Suppressor macrophage treated with lipopolysaccharide for 1 hour (primary cell): ENCODE results near the gene RAPGEF5.
A peak's percentile ranks its signal among the peaks of the same experiment; 100 is the strongest.

ENCODE experiments used
- DNase-seq, 3 donors: peaks; one replicate each; pipeline ENCODE4 v3.0.0-alpha.2; 2020 to 2022

The RAPGEF5 gene

GRCh38 chr7:22252016-22252415, 104.9 kb downstream of the RAPGEF5 start:
- no peak for DNase-seq

- no peak for DNase-seq
Measured at GRCh38 chr7:22251281-22251680, 105.7 kb downstream of the RAPGEF5 start.

- no peak for DNase-seq
Measured at GRCh38 chr7:22250390-22250789, 106.6 kb downstream of the RAPGEF5 start.

GRCh38 chr7:22248111-22248809, 108.7 kb downstream of the RAPGEF5 start:
- DNase-seq, result no peak

GRCh38 chr7:22241805-22242390, 115.1 kb downstream of the RAPGEF5 start:
- DNase-seq, result no peak

GRCh38 chr7:22240904-22241571, 115.9 kb downstream of the RAPGEF5 start:
- DNase-seq, result no peak

GRCh38 chr7:22238354-22239311, 118.3 kb downstream of the RAPGEF5 start:
- no peak for DNase-seq

GRCh38 chr7:22235134-22235533, 121.8 kb downstream of the RAPGEF5 start:
- no peak for DNase-seq

GRCh38 chr7:22234227-22234626, 122.7 kb downstream of the RAPGEF5 start:
- no peak for DNase-seq

- DNase-seq, result no peak
Measured at GRCh38 chr7:22231806-22232205, 125.1 kb downstream of the RAPGEF5 start.

GRCh38 chr7:22231141-22231540, 125.8 kb downstream of the RAPGEF5 start:
- no peak for DNase-seq

GRCh38 chr7:22230238-22230637, 126.7 kb downstream of the RAPGEF5 start:
- DNase-seq, result no peak

GRCh38 chr7:22229148-22229547, 127.8 kb downstream of the RAPGEF5 start:
- DNase-seq, result no peak

GRCh38 chr7:22223807-22224206, 133.1 kb downstream of the RAPGEF5 start:
- peak; percentile 10 to 26 (median 26) for DNase-seq

- DNase-seq, result no peak
Measured at GRCh38 chr7:22220941-22221340, 136.0 kb downstream of the RAPGEF5 start.

GRCh38 chr7:22219739-22220493, 137.0 kb downstream of the RAPGEF5 start:
- DNase-seq, result no peak

- DNase-seq, result no peak
Measured at GRCh38 chr7:22219036-22219435, 137.9 kb downstream of the RAPGEF5 start.

- DNase-seq, result no peak
Measured at GRCh38 chr7:22216832-22217475, 140.0 kb downstream of the RAPGEF5 start.

GRCh38 chr7:22216309-22216708, 140.6 kb downstream of the RAPGEF5 start:
- DNase-seq, result no peak

- DNase-seq, result no peak
Measured at GRCh38 chr7:22214000-22214399, 143.0 kb downstream of the RAPGEF5 start.

- no peak for DNase-seq
Measured at GRCh38 chr7:22213081-22213480, 143.9 kb downstream of the RAPGEF5 start.

- DNase-seq, result no peak
Measured at GRCh38 chr7:22210967-22211366, 146.0 kb downstream of the RAPGEF5 start.
